Measurements from ENCODE around the gene IL12RB1. TPM values are rescaled to one million over a fixed set of nuclear protein-coding genes. Genes with fewer than 3 reads are reported as not detected.
A peak's percentile ranks its signal among the peaks of the same experiment; 100 is the strongest.
"Not testable (repeated sequence)": the region's sequence is repeated elsewhere in the genome, so short reads cannot be mapped to it uniquely, and the experiment has no call there.

Gene IL12RB1
- total RNA-seq, 4 donors from 2014 or later, result 0.15 to 3.5 (median 1.5) TPM

GRCh38 chr19:18089726-18090125 lies 3.0 kb upstream of the IL12RB1 start:
- Histone ChIP-seq H3K9me3 (no peaks in the 10 kb centered on the region), H3K27me3 (peaks cover 9% of the 10 kb centered on the region), H3K4me3 (no peak overlapping the region), H3K4me1 (peaks cover 0 to 13% (median 0%) of the 10 kb centered on the region in 3 donors), H3K36me3 (no peaks in the 10 kb centered on the region), H3K27ac (peak overlapping the region in 2 of 4 donors; percentile 27 to 48)
- ATAC-seq, result no peak
- 75 to 95% methylated on average over 3 to 4 of the region's 5 CpGs for WGBS, 2 donors (ENCODE audit: low coverage in 1 of 2)
- TF ChIP-seq EP300 (IDR thresholded peaks at IDR 0.05), result no peak
- no peak for TF ChIP-seq POLR2A (IDR thresholded peaks at IDR 0.05)
- TF ChIP-seq CTCF (IDR thresholded peaks at IDR 0.05), result no peak
- TF ChIP-seq POLR2AphosphoS5 (IDR thresholded peaks at IDR 0.05), result no peak

DNA sequence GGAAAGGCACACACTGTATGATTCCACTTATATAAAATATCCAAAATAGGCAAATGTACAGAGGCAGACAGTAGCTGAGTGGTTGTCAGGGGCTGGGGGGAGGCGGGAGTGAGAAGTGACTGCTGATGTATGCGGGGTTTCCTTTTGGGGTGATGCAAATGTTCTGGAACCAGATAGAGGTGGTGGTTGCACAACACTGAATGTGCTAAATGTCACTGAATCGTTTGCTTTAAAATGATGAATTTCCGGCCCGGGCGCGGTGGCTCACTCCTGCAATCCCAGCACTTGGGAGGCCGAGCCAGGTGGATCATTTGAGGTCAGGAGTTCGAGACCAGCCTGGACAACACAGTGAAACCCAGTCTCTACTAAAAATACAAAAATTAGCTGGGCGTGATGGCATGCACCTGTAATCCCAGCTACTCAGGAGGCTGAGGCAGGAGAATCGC lies 2.4 kb upstream of the IL12RB1 start:
- peak; percentile 83 for TF ChIP-seq POLR2AphosphoS5 (IDR thresholded peaks at IDR 0.05)
- H3K27ac ChIP-seq, result peak overlapping the region in 2 of 4 donors; percentile 42 to 48
- H3K27me3 ChIP-seq, result peaks cover 10% of the 10 kb centered on the region
- H3K4me3 ChIP-seq, H3K9me3 ChIP-seq, H3K36me3 ChIP-seq: not testable (repeated sequence)
- peaks cover 0 to 13% (median 0%) of the 10 kb centered on the region in 3 donors for H3K4me1 ChIP-seq
- 50 to 69% methylated on average over 10 of the region's 11 CpGs for WGBS, 2 donors (ENCODE audit: low coverage in 1 of 2)
- peak; percentile 44 for ATAC-seq

DNA sequence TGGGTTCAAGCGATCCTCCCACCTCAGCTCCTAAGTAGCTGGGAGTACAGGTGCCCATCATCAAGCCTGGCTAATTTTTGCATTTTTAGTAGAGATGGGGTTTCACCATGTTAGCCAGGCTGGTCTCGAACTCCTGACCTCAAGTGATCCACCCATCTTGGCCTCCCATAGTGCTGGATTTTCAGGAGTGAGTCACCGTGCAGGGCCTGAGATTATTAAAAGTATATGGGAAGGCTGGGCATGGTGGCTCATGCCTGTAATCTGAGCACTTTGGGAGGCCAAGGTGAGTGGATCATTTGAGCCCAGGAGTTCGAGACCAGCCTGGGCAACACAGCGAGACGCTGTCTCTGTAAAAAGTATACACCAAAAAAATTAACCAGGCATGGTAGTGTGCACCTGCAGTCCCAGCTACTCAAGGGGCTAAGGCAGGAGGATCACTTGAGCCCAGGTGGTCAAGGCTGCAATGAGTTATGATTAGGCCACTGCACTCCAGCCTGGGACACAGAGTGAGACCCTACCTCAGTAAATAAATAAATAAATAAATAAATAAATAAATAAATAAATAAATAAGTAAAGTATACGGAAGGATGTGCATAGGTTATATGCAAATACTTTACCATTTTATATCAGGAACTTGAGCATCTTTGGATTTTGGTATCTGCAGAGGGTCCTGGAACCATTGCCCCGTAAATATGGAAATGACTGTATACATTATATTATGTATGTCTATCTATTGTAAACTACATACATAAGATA lies 854 bp downstream of the IL12RB1 start:
- no peaks in the 10 kb centered on the region for H3K9me3 ChIP-seq
- H3K36me3 ChIP-seq, result no peaks in the 10 kb centered on the region
- no peak overlapping the region for H3K27ac ChIP-seq
- H3K27me3 ChIP-seq, result peaks cover 36% of the 10 kb centered on the region
- 73 to 82% methylated on average over 3 to 4 of the region's 8 CpGs for WGBS, 2 donors (ENCODE audit: low coverage in 1 of 2)
- H3K4me1 ChIP-seq, result peaks cover 0 to 13% (median 0%) of the 10 kb centered on the region in 3 donors
- ATAC-seq, result no peak
- no peak overlapping the region for H3K4me3 ChIP-seq
- no peak for TF ChIP-seq EP300 (IDR thresholded peaks at IDR 0.05)
- TF ChIP-seq CTCF (IDR thresholded peaks at IDR 0.05), result no peak
- TF ChIP-seq POLR2AphosphoS5 (IDR thresholded peaks at IDR 0.05), result no peak
- TF ChIP-seq POLR2A (IDR thresholded peaks at IDR 0.05), result no peak

- no peak for ATAC-seq
- Histone ChIP-seq H3K27ac (no peak overlapping the region), H3K4me1 (peaks cover 0 to 1% (median 0%) of the 10 kb centered on the region in 3 donors), H3K4me3 (no peak overlapping the region), H3K9me3 (no peaks in the 10 kb centered on the region), H3K27me3 (peaks cover 38% of the 10 kb centered on the region), H3K36me3 (no peaks in the 10 kb centered on the region)
- WGBS, 2 donors (ENCODE audit: low coverage in 1 of 2), result 73 to 84% methylated on average over 7 to 8 of the region's 8 CpGs
- TF ChIP-seq EP300 (IDR thresholded peaks at IDR 0.05) (no peak), CTCF (IDR thresholded peaks at IDR 0.05) (no peak)
These were observed 2.6 kb downstream of the IL12RB1 start for GRCh38 chr19:18083929-18084684.

GRCh38 chr19:18074192-18074591 lies 12.5 kb downstream of the IL12RB1 start:
- Histone ChIP-seq H3K4me1 (no peaks in the 10 kb centered on the region), H3K36me3 (no peaks in the 10 kb centered on the region), H3K27me3 (peaks cover 30% of the 10 kb centered on the region), H3K9me3 (no peaks in the 10 kb centered on the region), H3K4me3 (no peak overlapping the region), H3K27ac (no peak overlapping the region)
- 57% methylated on average over 2 of the region's 9 CpGs; no CpG with 5 or more reads in 1 of the 2 donors for WGBS, 2 donors (ENCODE audit: low coverage in 1 of 2)
- no peak for TF ChIP-seq EP300 (IDR thresholded peaks at IDR 0.05)
- no peak for TF ChIP-seq POLR2A (IDR thresholded peaks at IDR 0.05)
- TF ChIP-seq CTCF (IDR thresholded peaks at IDR 0.05), result no peak
- no peak for TF ChIP-seq POLR2AphosphoS5 (IDR thresholded peaks at IDR 0.05)
- no peak for ATAC-seq

Measured in gastroesophageal sphincter (tissue), 4 donors.